GM12891 (cell line): ENCODE results near the gene LEFTY1.

Experiments used
- POLR2A ChIP-seq: IDR thresholded peaks from 2 replicates; pipeline ENCODE4 v1.6.1; 2011; ENCODE audit warnings: low read depth, low read length, control low read depth
- POLR2AphosphoS5 ChIP-seq: IDR thresholded peaks from 2 replicates; pipeline ENCODE4 v1.6.1; 2011; ENCODE audit warnings: low read depth, low read length, control low read depth
- POU2F2 ChIP-seq: IDR thresholded peaks from 2 replicates; pipeline ENCODE4 v1.6.1; 2011; ENCODE audit warnings: low read depth, mild to moderate bottlenecking, control low read depth, low read length, moderate library complexity
- SPI1 ChIP-seq: IDR thresholded peaks from 2 replicates; pipeline ENCODE4 v1.6.1; 2011; ENCODE audit warnings: low read depth, low read length, control low read depth
- TAF1 ChIP-seq: IDR thresholded peaks from 2 replicates; pipeline ENCODE4 v1.6.1; 2011; ENCODE audit warnings: low read depth, low read length, control low read depth

DNA sequence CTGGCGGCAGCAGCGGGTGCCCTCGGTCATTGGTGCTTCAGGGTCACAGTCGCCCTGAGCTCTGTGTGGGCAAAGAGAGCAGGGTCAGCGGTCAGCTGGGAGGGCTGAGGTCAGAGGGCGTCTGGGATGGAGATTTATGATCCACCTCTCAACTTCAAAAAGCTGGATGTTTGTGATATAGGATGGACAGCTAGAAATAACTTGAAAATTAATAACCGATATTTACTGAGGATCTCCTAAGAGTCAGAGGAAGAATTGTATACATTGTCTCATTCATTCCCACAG lies 2.0 kb downstream of the LEFTY1 start:
- TF ChIP-seq POLR2A: no peak
- no peak for TF ChIP-seq TAF1
- TF ChIP-seq POLR2AphosphoS5: no peak
- TF ChIP-seq SPI1: no peak
- no peak for TF ChIP-seq POU2F2
